K562 (cell line): Measurements from ENCODE around the gene TMEM248. TPM values are rescaled to one million over a fixed set of nuclear protein-coding genes. Genes with fewer than 3 reads are reported as not detected.

Source experiments
- CBFB ChIP-seq: sonication (generic); formaldehyde crosslinking; IDR thresholded peaks from 2 replicates; pipeline ENCODE4 v1.4.0; 2020; ENCODE audit warnings: mild to moderate bottlenecking, missing genetic modification reagents
- NFE2 ChIP-seq: IDR thresholded peaks from 2 replicates; pipeline ENCODE4 v1.6.1; 2014; ENCODE audit warnings: antibody characterized with exemption, low read depth
- SIN3B ChIP-seq: fragments of 450-650 bp; IDR thresholded peaks from 2 replicates; pipeline ENCODE4 v1.6.1; 2017; ENCODE audit warnings: low read depth, mild to moderate bottlenecking, moderate library complexity
- ZBED1 ChIP-seq: IDR thresholded peaks from 2 replicates; pipeline ENCODE4 v1.6.1; 2014
- ZBTB43 ChIP-seq: sonication (generic); formaldehyde crosslinking; IDR thresholded peaks from 2 replicates; pipeline ENCODE4 v1.8.0; 2023; ENCODE audit warnings: mild to moderate bottlenecking, missing genetic modification reagents
- ZNF274 ChIP-seq: IDR thresholded peaks from 2 replicates; pipeline ENCODE4 v1.6.1; 2011; ENCODE audit warnings: low read depth, mild to moderate bottlenecking, low read length, moderate library complexity, borderline replicate concordance
- ZNF695 ChIP-seq: fragments of 450-650 bp; formaldehyde crosslinking; IDR thresholded peaks from 2 replicates; pipeline ENCODE4 v1.4.0; 2020; ENCODE audit warnings: mild to moderate bottlenecking, moderate library complexity
- polyA plus RNA-seq, 8 experiments: library from polyadenylated mRNA; depleted of rRNA in 4 of 8; stranded (reverse) in 5 of 8; unstranded in 3 of 8; fragments of >200 nt; fragmentation: Nextera tagmentation in 2 of 8; fragmentation: Illumina TruSeq in 1 of 8; extraction: Ambion mirVana in 2 of 8; extraction: Trizol in 1 of 8; gene quantifications; 2 replicates each; pipeline versions ENCODE4 v1.2.1 to v1.2.3, GENCODE V29; 2011 to 2014; ENCODE audit warnings: inconsistent platforms in 1 of 8, missing spikeins in 1 of 8
- total RNA-seq, 7 experiments: library from RNA; depleted of rRNA in 6 of 7; stranded (reverse); fragments of >200 nt in 6 of 7; fragmentation: Illumina TruSeq in 2 of 7; extraction: Trizol in 2 of 7; gene quantifications; 2 replicates each; pipeline versions ENCODE4 v1.2.1 to v1.2.3, GENCODE V29; 2011 to 2021; ENCODE audit warnings: low replicate concordance in 1 of 7
- TF ChIP-seq, protein P1 (sequence below): sonication (generic); formaldehyde crosslinking; IDR thresholded peaks from 2 replicates; pipeline ENCODE4 v1.8.1; 2023; ENCODE audit warnings: mild to moderate bottlenecking, missing genetic modification reagents, moderate library complexity
- TF ChIP-seq, protein P2 (sequence below), 2 experiments: fragments of 450-650 bp; IDR thresholded peaks; 2 replicates each; pipeline ENCODE4 v1.6.1; 2018; ENCODE audit warnings: mild to moderate bottlenecking in 2 of 2, low read depth in 1 of 2; ENCODE audit not compliant: partially characterized antibody in 2 of 2
- TF ChIP-seq, protein P3 (sequence below): fragments of 250-450 bp; sonication (Bioruptor Pico); IDR thresholded peaks from 2 replicates; pipeline ENCODE4 v1.4.0; 2020

TMEM248 gene
- total and polyA plus RNA-seq, 9 of the 15 experiments (the other 6 are each of a cell fraction or from before 2014, with no cell fraction given): 6.3 to 132 (median 64.4) TPM

GRCh38 chr7:66894463-66895080, 26.5 kb upstream of the TMEM248 start (continued):
- TF ChIP-seq, protein P1, sequence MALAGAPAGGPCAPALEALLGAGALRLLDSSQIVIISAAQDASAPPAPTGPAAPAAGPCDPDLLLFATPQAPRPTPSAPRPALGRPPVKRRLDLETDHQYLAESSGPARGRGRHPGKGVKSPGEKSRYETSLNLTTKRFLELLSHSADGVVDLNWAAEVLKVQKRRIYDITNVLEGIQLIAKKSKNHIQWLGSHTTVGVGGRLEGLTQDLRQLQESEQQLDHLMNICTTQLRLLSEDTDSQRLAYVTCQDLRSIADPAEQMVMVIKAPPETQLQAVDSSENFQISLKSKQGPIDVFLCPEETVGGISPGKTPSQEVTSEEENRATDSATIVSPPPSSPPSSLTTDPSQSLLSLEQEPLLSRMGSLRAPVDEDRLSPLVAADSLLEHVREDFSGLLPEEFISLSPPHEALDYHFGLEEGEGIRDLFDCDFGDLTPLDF: no peak
- TF ChIP-seq ZNF274 (no peak), SIN3B (no peak), ZBED1 (no peak), ZBTB43 (CRISPR knock-in tag) (no peak), ZNF695 (CRISPR knock-in tag) (no peak), NFE2 (no peak), CBFB (CRISPR knock-in tag) (no peak)
- TF ChIP-seq, protein P2, sequence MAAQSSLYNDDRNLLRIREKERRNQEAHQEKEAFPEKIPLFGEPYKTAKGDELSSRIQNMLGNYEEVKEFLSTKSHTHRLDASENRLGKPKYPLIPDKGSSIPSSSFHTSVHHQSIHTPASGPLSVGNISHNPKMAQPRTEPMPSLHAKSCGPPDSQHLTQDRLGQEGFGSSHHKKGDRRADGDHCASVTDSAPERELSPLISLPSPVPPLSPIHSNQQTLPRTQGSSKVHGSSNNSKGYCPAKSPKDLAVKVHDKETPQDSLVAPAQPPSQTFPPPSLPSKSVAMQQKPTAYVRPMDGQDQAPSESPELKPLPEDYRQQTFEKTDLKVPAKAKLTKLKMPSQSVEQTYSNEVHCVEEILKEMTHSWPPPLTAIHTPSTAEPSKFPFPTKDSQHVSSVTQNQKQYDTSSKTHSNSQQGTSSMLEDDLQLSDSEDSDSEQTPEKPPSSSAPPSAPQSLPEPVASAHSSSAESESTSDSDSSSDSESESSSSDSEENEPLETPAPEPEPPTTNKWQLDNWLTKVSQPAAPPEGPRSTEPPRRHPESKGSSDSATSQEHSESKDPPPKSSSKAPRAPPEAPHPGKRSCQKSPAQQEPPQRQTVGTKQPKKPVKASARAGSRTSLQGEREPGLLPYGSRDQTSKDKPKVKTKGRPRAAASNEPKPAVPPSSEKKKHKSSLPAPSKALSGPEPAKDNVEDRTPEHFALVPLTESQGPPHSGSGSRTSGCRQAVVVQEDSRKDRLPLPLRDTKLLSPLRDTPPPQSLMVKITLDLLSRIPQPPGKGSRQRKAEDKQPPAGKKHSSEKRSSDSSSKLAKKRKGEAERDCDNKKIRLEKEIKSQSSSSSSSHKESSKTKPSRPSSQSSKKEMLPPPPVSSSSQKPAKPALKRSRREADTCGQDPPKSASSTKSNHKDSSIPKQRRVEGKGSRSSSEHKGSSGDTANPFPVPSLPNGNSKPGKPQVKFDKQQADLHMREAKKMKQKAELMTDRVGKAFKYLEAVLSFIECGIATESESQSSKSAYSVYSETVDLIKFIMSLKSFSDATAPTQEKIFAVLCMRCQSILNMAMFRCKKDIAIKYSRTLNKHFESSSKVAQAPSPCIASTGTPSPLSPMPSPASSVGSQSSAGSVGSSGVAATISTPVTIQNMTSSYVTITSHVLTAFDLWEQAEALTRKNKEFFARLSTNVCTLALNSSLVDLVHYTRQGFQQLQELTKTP (IDR thresholded peaks at IDR 0.05; ENCODE audit: low read depth in 1 of 2, partially characterized antibody in 2 of 2): peak in 1 of 2 experiments; percentile 93
- TF ChIP-seq, protein P3, sequence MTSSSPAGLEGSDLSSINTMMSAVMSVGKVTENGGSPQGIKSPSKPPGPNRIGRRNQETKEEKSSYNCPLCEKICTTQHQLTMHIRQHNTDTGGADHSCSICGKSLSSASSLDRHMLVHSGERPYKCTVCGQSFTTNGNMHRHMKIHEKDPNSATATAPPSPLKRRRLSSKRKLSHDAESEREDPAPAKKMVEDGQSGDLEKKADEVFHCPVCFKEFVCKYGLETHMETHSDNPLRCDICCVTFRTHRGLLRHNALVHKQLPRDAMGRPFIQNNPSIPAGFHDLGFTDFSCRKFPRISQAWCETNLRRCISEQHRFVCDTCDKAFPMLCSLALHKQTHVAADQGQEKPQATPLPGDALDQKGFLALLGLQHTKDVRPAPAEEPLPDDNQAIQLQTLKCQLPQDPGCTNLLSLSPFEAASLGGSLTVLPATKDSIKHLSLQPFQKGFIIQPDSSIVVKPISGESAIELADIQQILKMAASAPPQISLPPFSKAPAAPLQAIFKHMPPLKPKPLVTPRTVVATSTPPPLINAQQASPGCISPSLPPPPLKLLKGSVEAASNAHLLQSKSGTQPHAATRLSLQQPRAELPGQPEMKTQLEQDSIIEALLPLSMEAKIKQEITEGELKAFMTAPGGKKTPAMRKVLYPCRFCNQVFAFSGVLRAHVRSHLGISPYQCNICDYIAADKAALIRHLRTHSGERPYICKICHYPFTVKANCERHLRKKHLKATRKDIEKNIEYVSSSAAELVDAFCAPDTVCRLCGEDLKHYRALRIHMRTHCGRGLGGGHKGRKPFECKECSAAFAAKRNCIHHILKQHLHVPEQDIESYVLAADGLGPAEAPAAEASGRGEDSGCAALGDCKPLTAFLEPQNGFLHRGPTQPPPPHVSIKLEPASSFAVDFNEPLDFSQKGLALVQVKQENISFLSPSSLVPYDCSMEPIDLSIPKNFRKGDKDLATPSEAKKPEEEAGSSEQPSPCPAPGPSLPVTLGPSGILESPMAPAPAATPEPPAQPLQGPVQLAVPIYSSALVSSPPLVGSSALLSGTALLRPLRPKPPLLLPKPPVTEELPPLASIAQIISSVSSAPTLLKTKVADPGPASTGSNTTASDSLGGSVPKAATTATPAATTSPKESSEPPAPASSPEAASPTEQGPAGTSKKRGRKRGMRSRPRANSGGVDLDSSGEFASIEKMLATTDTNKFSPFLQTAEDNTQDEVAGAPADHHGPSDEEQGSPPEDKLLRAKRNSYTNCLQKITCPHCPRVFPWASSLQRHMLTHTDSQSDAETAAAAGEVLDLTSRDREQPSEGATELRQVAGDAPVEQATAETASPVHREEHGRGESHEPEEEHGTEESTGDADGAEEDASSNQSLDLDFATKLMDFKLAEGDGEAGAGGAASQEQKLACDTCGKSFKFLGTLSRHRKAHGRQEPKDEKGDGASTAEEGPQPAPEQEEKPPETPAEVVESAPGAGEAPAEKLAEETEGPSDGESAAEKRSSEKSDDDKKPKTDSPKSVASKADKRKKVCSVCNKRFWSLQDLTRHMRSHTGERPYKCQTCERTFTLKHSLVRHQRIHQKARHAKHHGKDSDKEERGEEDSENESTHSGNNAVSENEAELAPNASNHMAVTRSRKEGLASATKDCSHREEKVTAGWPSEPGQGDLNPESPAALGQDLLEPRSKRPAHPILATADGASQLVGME: no peak
